Raji (cell line): ENCODE measurements around the gene SPPL2A.
A peak's percentile ranks its signal among the peaks of the same experiment; 100 is the strongest.

ENCODE experiments used
- POLR2A ChIP-seq: IDR thresholded peaks from 2 replicates; pipeline ENCODE4 v1.6.1; 2011; ENCODE audit warnings: low read depth, low read length, control low read depth; ENCODE audit not compliant: insufficient read depth

The SPPL2A gene

DNA sequence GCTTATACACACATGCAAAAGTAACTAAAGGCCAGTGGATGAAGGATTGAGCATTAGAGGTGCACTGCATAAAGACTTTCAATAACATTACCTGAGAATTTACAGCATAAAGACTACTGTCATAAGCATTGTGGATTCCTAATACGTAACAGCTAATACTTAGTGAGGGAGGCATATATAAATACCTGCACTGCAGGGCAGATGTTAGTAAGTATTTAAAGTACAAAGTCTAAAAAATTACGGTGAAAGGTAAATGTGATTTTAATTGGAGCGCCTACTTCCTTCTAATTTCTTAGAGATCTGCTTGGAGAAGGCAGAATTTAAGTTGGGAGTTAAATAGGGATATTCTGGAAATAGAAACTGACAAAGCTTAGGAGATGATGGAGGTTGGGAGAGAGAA is 53.5 kb downstream of the SPPL2A start:
- no peak for TF ChIP-seq POLR2A

DNA sequence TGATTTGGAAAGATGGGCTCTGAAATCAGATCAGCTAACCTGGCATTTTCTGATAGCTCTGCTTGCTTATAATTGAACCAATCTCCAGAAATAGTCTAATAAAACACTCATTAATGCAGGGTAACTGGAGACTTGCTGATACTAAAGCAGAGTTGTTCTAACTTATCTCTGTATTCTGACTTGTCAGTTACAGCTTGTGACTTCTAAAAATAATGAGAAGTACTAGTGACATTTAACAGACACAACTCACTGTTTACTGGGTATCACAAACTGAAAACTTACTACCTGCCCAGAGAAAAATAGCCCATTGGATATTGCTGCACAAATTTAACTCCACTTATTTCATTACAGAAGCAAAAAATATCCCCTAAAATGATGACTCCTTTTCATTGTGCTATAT is 54.9 kb downstream of the SPPL2A start:
- no peak for TF ChIP-seq POLR2A

DNA sequence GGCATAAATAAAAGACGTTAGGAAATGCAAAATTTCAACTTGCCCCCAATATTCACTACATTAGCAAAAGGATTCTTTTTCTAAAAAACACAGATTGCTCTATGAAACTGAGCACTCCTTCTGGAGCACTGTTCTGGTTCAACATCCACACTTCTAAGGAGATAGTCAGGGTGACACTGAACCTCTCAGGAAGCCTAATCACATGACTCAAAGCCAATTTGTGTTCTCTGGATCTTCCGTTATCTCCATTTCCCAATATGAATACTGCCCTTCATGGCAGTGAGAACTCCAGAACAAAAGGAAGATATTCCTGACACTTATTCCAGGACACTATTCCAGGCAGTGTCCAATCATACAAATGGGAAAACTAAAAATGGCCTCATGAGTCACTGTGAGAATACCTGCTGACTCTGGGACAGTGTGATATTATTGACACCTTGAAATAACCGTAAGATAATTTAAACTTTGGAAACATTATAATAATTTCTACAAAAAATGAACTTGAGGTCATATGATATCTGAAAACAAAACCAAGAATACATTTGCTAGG is 57.6 kb downstream of the SPPL2A start:
- no peak for TF ChIP-seq POLR2A

DNA sequence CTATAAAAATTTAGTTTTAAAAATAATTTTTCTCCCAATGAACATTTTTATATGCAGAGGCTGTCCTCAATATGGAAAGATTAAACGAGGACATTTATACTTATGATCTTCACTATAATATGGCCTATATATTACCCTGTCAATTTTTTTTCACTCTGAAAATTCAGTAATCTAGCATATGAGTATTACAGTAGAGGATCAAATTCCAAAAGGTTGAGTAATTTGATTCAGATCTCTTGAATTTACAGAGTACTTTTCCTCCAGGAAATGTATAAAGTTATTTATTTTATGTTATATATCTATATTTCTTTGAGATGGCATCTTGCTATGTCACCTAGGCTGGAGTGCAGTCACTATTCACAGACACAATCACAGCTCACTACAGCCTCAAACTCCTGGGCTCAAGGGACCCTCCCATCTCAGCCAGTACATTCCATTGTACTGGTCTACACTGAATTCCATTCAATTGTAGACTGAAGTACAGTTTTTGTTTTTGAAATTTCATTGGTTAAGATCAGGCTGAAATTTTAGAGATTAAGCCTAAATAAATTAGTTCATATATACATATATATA is 62.7 kb downstream of the SPPL2A start:
- no peak for TF ChIP-seq POLR2A

DNA sequence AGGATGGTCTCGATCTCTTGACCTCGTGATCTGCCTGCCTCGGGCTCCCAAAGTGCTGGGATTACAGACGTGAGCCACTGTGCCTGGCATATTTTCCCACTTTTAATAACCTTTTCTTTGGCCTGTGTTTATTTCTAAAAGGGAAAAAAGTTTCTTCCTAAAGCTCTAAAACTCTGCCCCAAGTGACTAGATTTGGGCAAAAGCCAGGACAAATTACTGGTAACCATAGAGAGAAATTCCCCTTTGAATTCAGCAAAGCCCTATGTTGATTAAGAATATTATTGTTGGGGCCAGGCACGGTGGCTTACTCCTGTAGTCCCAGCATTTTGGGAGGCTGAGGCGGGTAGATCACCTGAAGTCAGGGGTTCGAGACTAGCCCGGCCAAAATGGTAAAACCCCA is 67.4 kb downstream of the SPPL2A start:
- no peak for TF ChIP-seq POLR2A

DNA sequence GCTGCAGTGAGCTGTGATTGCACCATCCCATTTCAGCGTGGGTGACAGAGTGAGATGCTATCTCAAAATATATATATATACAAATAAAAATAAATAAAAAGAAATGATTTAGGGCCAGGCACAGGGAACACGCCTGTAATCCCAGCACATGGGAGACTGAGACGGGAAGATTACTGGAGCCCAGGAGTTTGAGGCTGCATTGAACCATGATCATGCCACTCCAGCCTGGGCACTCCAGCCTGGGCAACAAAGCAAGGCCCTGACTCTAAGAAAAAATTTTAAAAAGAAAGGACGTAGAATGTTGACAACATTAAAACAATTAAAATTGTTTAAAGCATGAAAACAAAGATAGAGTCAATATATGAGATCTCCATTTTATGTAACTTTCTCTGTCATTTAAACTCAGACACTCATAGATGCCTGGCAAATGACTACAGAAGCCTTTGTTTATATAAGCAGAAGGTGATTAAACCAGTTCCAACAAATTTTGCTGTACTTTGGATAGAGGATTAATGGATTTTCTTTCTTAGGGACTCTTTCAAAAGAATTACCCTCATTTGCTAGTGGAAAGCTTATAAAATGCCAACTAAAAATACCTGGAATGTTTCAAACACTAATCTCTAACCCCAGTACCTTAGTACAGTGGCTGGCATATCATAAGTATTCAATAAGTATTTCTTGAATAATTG is 68.3 kb downstream of the SPPL2A start:
- no peak for TF ChIP-seq POLR2A

DNA sequence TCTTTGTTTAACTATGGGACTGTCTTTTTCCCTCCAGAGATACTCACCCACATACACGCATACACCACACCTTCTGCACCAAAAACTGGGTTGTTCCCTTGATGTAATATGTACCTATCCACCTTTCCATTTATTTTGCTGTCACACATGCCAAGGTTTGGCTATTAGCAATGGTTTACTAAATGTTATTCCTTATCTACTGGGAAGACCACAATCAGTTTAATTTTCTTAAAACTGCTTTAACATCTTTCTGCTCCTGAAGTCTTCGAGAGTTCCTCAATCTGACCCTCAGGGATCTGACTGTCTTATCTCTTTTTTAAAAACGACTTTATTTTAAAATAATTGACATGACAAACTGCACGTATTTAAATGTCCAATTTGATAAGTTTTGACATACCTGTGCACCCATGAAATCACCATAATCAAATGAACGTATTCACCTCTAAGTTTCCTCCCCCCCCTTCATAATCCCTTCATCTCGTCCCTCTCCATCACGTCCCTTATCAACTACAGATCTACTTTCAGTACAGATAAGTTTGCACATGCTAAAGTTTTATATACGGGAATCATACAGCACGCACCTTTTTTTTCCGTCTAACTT is 78.1 kb downstream of the SPPL2A start:
- no peak for TF ChIP-seq POLR2A

DNA sequence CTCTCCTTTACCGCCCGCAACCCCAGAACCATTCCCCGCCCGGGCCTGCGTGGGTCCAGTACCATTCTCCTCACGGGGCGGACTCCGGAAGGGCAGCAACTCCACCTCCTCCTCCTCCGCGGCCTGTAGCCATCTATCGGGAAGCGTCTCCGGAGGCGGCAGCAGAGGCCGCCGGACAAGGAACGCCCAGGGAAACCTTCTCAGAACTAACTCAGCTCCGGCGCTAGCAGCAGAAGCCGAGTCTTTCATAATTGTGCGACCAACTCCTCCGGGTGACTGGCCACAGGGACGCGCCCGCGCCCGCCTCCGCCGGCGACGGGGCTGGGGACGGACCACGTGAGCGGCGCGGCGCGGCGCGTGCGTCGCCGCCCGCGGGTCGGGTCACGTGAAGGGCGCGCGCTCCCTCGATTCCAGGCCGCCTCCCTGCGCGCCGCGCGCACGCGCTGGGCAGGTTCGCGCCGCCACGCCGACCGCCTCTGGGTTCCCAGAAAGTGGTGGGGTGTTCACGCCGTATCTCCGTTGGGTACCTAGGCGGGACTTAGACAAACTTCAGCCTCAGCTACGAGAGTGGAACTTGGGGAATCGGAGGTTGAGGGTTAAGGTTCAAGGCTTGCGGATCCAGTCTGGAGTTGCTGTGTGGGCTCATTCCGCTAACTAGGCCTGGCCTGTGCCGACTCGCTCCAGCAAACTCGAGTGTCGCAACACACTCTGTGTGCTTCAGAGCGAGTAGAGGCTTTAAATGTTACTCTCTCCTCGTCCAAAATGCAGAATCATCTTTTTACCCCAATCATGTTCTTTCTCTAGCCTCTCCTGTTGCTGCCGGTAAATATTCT is 78.8 kb downstream of the SPPL2A start, which contains the start of gene TRPM7:
TSS of gene TRPM7 (minus strand) at position 329 of the 833 bp plus-strand sequence. CDS start at position 65, 264 bp downstream.
- TF ChIP-seq POLR2A: peak; percentile 85

DNA sequence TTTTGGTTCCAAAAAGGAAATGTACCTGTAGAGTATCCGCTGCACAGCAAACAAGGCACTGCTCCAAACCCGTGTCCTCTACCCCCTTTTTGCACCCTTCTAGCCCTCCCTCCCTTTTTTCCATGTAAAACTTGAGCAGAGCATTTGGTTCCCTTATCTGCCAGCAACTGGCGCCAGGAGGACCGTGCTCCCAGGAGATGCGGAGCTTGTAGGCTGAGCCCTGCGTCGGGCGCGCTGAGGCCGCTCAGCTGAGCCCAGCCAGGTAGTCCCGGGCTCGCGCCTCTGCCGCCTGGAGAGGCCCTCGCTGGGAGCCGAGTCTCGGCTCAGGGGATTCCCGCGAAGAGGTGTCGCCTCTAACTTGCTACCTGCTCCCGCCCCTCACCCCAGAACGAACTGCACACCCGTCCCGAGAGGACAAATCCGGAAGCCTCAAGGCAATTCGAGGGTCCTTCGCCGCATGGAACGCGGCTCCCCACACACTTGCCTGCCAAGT is 79.5 kb downstream of the SPPL2A start:
- TF ChIP-seq POLR2A: no peak

DNA sequence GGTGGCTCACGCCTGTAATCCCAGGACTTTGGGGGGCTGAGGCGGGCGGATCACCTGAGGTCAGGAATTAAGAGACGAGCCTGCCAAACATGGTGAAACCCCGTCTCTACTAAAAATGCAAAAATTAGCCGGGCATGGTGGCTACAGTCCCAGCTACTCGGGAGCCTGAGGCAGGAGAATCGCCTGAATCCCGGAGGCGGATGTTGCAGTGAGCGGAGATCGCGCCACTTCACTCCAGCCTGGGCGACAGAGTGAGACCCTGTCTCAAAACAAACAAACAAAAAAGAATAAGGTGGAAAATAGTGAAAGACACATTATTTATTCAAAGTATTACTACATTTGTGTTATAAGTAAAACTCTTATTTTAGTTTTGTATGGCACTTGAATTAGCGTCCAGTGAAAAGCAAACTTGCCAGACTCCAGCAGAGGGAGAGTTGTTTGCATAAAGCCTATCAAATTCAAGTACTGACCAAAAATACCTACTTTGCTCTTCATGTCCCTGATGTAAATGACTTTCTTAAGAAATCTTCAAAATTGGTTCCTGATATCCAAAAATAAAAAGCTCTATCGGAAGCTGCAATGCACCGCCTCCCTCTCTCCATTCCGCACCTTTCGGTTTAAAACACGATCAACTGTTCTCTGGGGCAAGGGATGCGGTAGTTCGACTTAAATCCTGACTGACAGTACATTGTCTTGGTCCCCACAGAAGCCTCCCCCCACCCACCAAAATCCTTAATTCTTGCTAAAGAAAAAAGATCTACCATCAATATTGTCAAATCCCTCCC is 80.1 kb downstream of the SPPL2A start:
- no peak for TF ChIP-seq POLR2A

DNA sequence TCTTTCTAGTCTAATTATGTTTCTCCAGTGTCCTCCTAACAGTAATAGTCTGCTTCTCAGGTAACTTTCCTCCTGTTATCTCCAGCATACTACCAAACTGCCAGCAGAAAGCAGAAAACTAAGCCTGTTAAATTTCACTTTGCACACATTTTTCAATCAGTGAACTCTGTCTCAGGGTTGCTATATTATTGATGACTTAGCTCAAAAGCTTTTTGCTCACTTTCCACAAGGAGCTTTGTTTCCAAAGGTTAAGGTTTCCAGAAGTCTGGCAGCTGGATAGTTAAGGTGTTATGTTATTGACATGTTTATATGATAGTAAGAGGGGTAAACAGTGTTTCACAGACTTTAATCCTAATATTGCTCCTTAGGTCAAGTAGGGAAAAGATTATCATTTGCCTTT is 84.0 kb downstream of the SPPL2A start:
- TF ChIP-seq POLR2A: no peak

DNA sequence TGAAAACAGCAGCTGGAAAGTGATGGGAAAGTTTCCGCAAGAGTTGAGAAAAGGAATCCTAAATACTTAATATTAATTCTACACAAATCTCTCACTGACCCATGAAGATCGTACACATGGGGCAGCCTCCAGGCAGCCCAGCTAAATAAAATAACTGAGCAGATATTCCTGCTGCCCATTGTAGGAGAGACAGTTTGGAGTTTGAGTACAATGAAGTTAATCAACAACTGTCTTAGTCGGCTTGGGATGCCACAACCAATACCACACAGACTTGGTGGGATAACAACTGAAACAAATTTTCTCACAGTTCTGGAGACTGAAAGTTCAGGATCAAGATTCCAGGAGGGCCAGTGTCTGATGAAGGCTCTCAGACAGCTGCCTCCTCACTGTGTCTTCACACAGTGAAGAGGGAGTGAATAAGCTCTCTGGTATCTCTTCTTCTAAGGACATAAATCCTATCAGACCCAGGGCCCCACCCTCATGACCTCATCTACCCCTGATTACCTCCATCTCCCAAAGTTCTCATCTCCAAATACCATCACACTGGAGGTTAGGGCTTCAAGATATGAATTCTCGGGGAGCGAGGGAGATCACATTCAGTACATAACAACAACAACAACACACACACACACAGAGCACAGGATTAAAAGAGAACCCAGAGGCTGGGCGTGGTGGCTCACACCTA is 88.6 kb downstream of the SPPL2A start:
- no peak for TF ChIP-seq POLR2A

DNA sequence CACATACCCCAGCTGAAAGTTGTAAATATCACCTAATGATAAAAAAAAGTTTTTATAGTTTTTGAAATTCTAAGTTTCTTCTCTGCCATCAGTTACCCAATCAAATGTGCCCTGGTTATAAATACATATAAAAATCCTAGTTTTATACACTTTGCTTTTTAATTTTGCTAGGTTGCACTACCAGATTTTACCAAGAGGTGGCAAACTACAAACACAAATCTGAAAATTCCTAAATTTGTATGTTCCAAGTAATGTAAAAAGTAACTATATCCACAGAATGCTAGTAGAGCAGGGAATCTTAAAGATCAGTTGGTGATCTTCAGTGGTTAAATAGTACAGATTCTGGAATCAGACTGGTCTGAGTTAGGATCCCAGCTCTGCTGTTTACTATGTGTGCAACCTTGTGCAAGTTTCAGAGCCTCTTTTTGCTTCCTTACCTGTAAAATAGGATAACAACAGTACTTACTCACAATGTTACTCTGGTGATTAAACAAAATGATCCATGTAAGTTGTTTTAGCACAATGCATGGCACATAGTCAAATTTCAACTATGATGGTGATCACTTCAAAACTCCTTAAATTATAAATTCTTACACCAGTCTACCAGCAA is 89.9 kb downstream of the SPPL2A start:
- no peak for TF ChIP-seq POLR2A
